HepG2 (cell line): ENCODE data around the gene DCST2. TPM values are rescaled to one million over a fixed set of nuclear protein-coding genes. Genes with fewer than 3 reads are reported as not detected.

ENCODE experiments used
- ATAC-seq: fragments of 200-7000 bp; cut with Tn5 transposase; 3 replicates; pipeline ENCODE4 v1.9.1; 2020; ENCODE audit warnings: mild to moderate bottlenecking, moderate library complexity
- BruUV-seq: library from RNA; stranded (reverse); fragments of 400-500 nt; replicated peaks from 2 replicates; lab custom pipeline; 2021; lab: Mats Ljungman, UMichigan
- CTCF ChIA-PET: fragments of 300-600 bp; formaldehyde crosslinking; extraction: SDS; loops from one replicate; lab custom pipeline; 2021; ENCODE audit warnings: low total read pairs, inconsistent platforms, low intra/inter-chr PET ratio; lab: Yijun Ruan, JAX
- POLR2A ChIA-PET: fragments of 350-600 bp; sonication (Branson Sonifier 250); formaldehyde crosslinking; loops from one replicate; lab custom pipeline; 2020; ENCODE audit warnings: antibody characterized with exemption, inconsistent platforms; lab: Yijun Ruan, JAX
- DNase-seq: peaks from one replicate; pipeline ENCODE4 v3.0.0-alpha.2; 2015; ENCODE audit warnings: low spot score
- FAIRE-seq: peaks from 3 replicates; lab custom pipeline; 2011; peaks lifted over from hg19 to GRCh38; lab: Jason Lieb, UNC
- H2AFZ ChIP-seq: one replicate; pipeline ENCODE4 v1.6.1; 2011; ENCODE audit warnings: low read length, inconsistent platforms
- H3K27ac ChIP-seq: fragments of 300-600 bp; 3 replicates; pipeline ENCODE4 v1.8.0; 2011; ENCODE audit warnings: mixed run types, mild to moderate bottlenecking, mixed read lengths, low read length, inconsistent platforms; ENCODE audit not compliant: insufficient read depth; ENCODE audit errors: extremely low read length
- H3K27me3 ChIP-seq, 2 experiments: fragments of 200-600 bp in 1 of 2; 2 replicates in 1 of 2; 3 replicates in 1 of 2; pipeline versions ENCODE4 v1.6.0 to v1.8.0; 2011; ENCODE audit warnings: low read length in 2 of 2, mild to moderate bottlenecking in 2 of 2, moderate library complexity in 2 of 2, inconsistent platforms in 1 of 2; ENCODE audit not compliant: insufficient read depth in 2 of 2, control insufficient read depth in 1 of 2
- H3K36me3 ChIP-seq, 2 experiments: fragments of 200-600 bp in 1 of 2; replicated peaks in 1 of 2; 2 replicates in 1 of 2; 3 replicates in 1 of 2; pipeline versions ENCODE4 v1.5.1 to v1.8.0; 2011; ENCODE audit warnings: low read length in 2 of 2, inconsistent platforms in 1 of 2; ENCODE audit not compliant: insufficient read depth in 2 of 2, control insufficient read depth in 1 of 2
- H3K4me1 ChIP-seq: 2 replicates; pipeline ENCODE4 v1.5.1; 2012; ENCODE audit warnings: low read length, inconsistent platforms; ENCODE audit not compliant: insufficient read depth
- H3K4me2 ChIP-seq: 2 replicates; pipeline ENCODE4 v1.6.0; 2011; ENCODE audit warnings: low read depth, low read length, inconsistent platforms
- H3K4me3 ChIP-seq, 3 experiments: fragments of 200-600 bp in 1 of 3; sonication (generic), shearing (Covaris generic) in 1 of 3; replicated peaks in 1 of 3; 2 replicates each; pipeline ENCODE4 v1.5.1; 2011 to 2016; ENCODE audit warnings: low read length in 3 of 3, inconsistent platforms in 2 of 3, low read depth in 2 of 3, mild to moderate bottlenecking in 2 of 3, control low read depth in 1 of 3, mixed read lengths in 1 of 3; ENCODE audit not compliant: insufficient read depth in 1 of 3
- H3K79me2 ChIP-seq: one replicate; pipeline ENCODE4 v1.6.1; 2011; ENCODE audit warnings: low read length, inconsistent platforms; ENCODE audit not compliant: insufficient read depth
- H3K9ac ChIP-seq: 2 replicates; pipeline ENCODE4 v1.6.0; 2011; ENCODE audit warnings: mild to moderate bottlenecking, low read depth, low read length, inconsistent platforms; ENCODE audit not compliant: insufficient read depth
- H3K9me3 ChIP-seq: 2 replicates; pipeline ENCODE4 v1.5.1; 2012; ENCODE audit warnings: mild to moderate bottlenecking, low read length
- H4K20me1 ChIP-seq: 2 replicates; pipeline ENCODE4 v1.6.0; 2011; ENCODE audit warnings: inconsistent platforms, mild to moderate bottlenecking, low read length, moderate library complexity; ENCODE audit not compliant: insufficient read depth
- ATF7 ChIP-seq, 2 experiments: fragments of 450-650 bp in 1 of 2; sonication (generic) in 1 of 2; formaldehyde crosslinking in 1 of 2; IDR thresholded peaks; 2 replicates each; pipeline versions ENCODE4 v1.4.0 to v1.6.1; 2016 to 2020; ENCODE audit warnings: antibody characterized with exemption in 1 of 2, mild to moderate bottlenecking in 1 of 2, missing genetic modification reagents in 1 of 2
- HMG20A ChIP-seq: IDR thresholded peaks from 2 replicates; pipeline ENCODE4 v1.6.1; 2016; ENCODE audit warnings: borderline replicate concordance
- MEIS2 ChIP-seq: sonication (generic); formaldehyde crosslinking; IDR thresholded peaks from 2 replicates; pipeline ENCODE4 v1.9.0; 2021; ENCODE audit warnings: mild to moderate bottlenecking, missing genetic modification reagents
- RBFOX2 ChIP-seq: fragments of 200-400 bp; formaldehyde crosslinking; IDR thresholded peaks from 2 replicates; pipeline ENCODE4 v1.6.1; 2017; ENCODE audit warnings: low read depth, mild to moderate bottlenecking, low read length
- SPEN ChIP-seq: sonication (generic); formaldehyde crosslinking; IDR thresholded peaks from 2 replicates; pipeline ENCODE4 v1.5.1; 2020; ENCODE audit warnings: low read depth, mild to moderate bottlenecking, missing genetic modification reagents
- TCF7 ChIP-seq: sonication (generic); IDR thresholded peaks from 2 replicates; pipeline ENCODE4 v1.6.1; 2016; ENCODE audit warnings: antibody characterized with exemption, low read depth
- ZFP41 ChIP-seq: sonication (generic); formaldehyde crosslinking; IDR thresholded peaks from 2 replicates; pipeline ENCODE4 v1.4.0; 2020; ENCODE audit warnings: mild to moderate bottlenecking, missing genetic modification reagents, borderline replicate concordance
- WGBS: methylation state at CpG from one replicate; pipeline ENCODE4 v1.1.6; 2017; ENCODE audit warnings: low lambda C conversion rate; 5-methylcytosine and 5-hydroxymethylcytosine counted together
- in situ Hi-C: cut with HindIII; loops from 2 replicates; pipeline ENCODE4 v1.10.0; 2017; ENCODE audit warnings: low pct_unique_long_range_greater_than_20kb; ENCODE audit not compliant: extremely low pct_ligation_motif_present
- intact Hi-C: fragments of 100-400 bp; cut with micrococcal nuclease; formaldehyde crosslinking; loops from one replicate; pipeline ENCODE4 v1.10.0; 2022; ENCODE audit not compliant: unreplicated experiment
- polyA plus RNA-seq, 8 experiments: library from polyadenylated mRNA; depleted of rRNA in 3 of 8; stranded (reverse) in 7 of 8; unstranded in 1 of 8; fragments of >200 nt; fragmentation: Illumina TruSeq in 4 of 8; extraction: Trizol in 4 of 8; gene quantifications; 2 replicates each; pipeline versions ENCODE4 v1.2.1 to v1.2.3, GENCODE V29; 2011 to 2016; ENCODE audit warnings: low read depth in 4 of 8, missing spikeins in 1 of 8, mixed read lengths in 1 of 8; ENCODE audit not compliant: insufficient read depth in 1 of 8
- total RNA-seq, 5 experiments: library from RNA; depleted of rRNA; stranded (reverse); fragments of >200 nt; fragmentation: Illumina TruSeq; extraction: Trizol; gene quantifications; 2 replicates each; pipeline ENCODE4 v1.2.3, GENCODE V29; 2016; ENCODE audit warnings: low read depth in 1 of 5
- TF ChIP-seq, protein P1 (sequence below): sonication (generic); formaldehyde crosslinking; IDR thresholded peaks from 2 replicates; pipeline ENCODE4 v1.4.0; 2020; ENCODE audit warnings: missing genetic modification reagents, mild to moderate bottlenecking, borderline replicate concordance

DCST2 gene
- total and polyA plus RNA-seq, 2 of the 13 experiments (the other 11 are each of a cell fraction or from before 2014, with no cell fraction given), result 0.74 TPM; not detected in 1

DNA sequence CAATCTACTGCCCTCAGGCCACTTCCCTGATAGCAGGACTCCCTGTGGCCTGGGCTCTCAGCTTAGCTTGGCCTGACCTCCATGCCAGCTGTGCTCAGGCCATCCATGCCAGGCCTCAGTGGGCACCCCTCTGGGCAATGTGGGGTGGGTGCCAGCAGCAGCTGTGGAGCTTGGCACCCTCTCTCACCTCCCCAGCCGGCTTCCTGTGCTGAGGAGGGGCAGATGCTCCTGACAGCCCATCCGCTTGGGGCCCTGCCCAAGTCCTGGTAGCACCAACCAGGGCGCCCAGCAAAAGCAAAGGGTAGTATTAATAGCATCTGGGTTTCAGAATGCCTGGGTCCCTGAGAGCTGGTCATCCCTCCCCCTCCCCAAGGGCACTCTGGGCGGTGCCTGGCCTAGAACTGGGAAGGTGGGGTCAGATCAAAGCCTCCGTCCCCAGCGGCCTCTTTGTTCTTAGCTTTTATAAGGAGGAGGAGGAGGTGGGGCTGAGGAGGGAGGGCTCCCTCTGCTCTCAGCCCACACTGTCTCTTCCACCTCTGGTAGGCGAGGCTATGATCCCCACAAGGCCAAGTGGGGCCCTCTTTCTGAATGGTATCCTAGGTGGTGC, 36.1 kb upstream of the DCST2 start:
- peak; percentile 61 for TF ChIP-seq TCF7
- TF ChIP-seq ZFP41, result no peak
- TF ChIP-seq MEIS2 (CRISPR knock-in tag), result no peak
- 0 out of 2 replicates have a peak, but pooled peaks have one; percentile 1 for TF ChIP-seq RBFOX2
- peaks cover 3 to 7% of the 10 kb centered on the region in 2 experiments; a peak in 3 of 5 replicates for H3K36me3 ChIP-seq
- peaks cover 26% of the 10 kb centered on the region for H3K4me1 ChIP-seq
- POLR2A ChIA-PET, result no interaction called here
- H2AFZ ChIP-seq, result no peak overlapping the region
- peaks cover 4 to 29% of the 10 kb centered on the region in 2 experiments for H3K27me3 ChIP-seq
- peaks cover 4% of the 10 kb centered on the region for H3K79me2 ChIP-seq
- in situ Hi-C loops (no loop called here), intact Hi-C loops (no loop called here)
- CTCF ChIA-PET, result no interaction called here
- no peak overlapping the region for H3K9ac ChIP-seq
- no peak overlapping the region for H3K4me3 ChIP-seq
- ATAC-seq (no peak), DNase-seq (no peak), FAIRE-seq (no peak)
- H4K20me1 ChIP-seq, result no peaks in the 10 kb centered on the region
- no TSS peak for BruUV-seq
- no peak overlapping the region for H3K4me2 ChIP-seq
- H3K9me3 ChIP-seq, result no peaks in the 10 kb centered on the region
- no peak overlapping the region for H3K27ac ChIP-seq
- WGBS, result 76% methylated on average over 4 of the region's 7 CpGs

DNA sequence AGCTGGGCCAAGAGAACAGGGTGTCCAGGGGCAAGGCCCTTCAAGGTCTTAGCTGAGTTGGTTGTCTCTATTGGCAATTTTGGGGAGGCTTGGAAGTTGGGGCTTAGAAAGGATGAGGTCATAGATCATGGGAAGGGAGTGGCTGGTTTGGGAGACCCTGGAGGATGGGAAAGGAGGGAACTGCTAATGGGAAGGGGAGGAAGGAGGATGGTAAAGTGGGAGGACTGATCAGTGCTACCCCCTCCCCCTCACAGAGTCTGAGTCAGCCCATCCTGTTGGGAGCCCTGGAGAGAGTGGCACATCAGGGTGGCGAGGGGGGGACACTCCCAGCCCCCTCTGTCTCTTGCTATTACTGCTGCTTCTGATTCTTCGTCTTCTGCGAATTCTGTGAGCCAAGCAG, 35.0 kb upstream of the DCST2 start:
- DNase-seq, result no peak
- WGBS, result 96% methylated on average over 3 of the region's 3 CpGs
- FAIRE-seq, result no peak
- in situ Hi-C loops (no loop called here), intact Hi-C loops (no loop called here)
- Histone ChIP-seq H3K4me1 (peaks cover 31% of the 10 kb centered on the region), H3K27me3 (peaks cover 4 to 23% of the 10 kb centered on the region in 2 experiments), H3K4me2 (no peak overlapping the region), H4K20me1 (no peaks in the 10 kb centered on the region), H3K27ac (no peak overlapping the region), H3K36me3 (peaks cover 3 to 7% of the 10 kb centered on the region in 2 experiments; a peak in 3 of 5 replicates), H2AFZ (no peak overlapping the region), H3K79me2 (peaks cover 9% of the 10 kb centered on the region), H3K9me3 (no peaks in the 10 kb centered on the region), H3K9ac (no peak overlapping the region), H3K4me3 (no peak overlapping the region)
- no TSS peak for BruUV-seq
- no peak for ATAC-seq
- ChIA-PET POLR2A (no interaction called here), CTCF (no interaction called here)
- no peak for TF ChIP-seq HMG20A (CRISPR knock-in tag)
- TF ChIP-seq ATF7 (IDR thresholded peaks at IDR 0.05), result peak; percentile 79
- TF ChIP-seq ATF7 (CRISPR knock-in tag; IDR thresholded peaks at IDR 0.05), result no peak
- TF ChIP-seq, protein P1, sequence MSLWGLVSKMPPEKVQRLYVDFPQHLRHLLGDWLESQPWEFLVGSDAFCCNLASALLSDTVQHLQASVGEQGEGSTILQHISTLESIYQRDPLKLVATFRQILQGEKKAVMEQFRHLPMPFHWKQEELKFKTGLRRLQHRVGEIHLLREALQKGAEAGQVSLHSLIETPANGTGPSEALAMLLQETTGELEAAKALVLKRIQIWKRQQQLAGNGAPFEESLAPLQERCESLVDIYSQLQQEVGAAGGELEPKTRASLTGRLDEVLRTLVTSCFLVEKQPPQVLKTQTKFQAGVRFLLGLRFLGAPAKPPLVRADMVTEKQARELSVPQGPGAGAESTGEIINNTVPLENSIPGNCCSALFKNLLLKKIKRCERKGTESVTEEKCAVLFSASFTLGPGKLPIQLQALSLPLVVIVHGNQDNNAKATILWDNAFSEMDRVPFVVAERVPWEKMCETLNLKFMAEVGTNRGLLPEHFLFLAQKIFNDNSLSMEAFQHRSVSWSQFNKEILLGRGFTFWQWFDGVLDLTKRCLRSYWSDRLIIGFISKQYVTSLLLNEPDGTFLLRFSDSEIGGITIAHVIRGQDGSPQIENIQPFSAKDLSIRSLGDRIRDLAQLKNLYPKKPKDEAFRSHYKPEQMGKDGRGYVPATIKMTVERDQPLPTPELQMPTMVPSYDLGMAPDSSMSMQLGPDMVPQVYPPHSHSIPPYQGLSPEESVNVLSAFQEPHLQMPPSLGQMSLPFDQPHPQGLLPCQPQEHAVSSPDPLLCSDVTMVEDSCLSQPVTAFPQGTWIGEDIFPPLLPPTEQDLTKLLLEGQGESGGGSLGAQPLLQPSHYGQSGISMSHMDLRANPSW, result no peak
- no peak for TF ChIP-seq SPEN (CRISPR knock-in tag)
